ENCODE data around the gene NOC2L. TPM values are rescaled to one million over a fixed set of nuclear protein-coding genes. Genes with fewer than 3 reads are reported as not detected.

NOC2L gene
- total RNA-seq = 10 to 100 TPM; 57.9 to 80.2 (median 60.4) TPM

GRCh38 chr1:958823-959730 is at the start of gene NOC2L:
Gene NOC2L (minus strand): TSS chr1:959256. CDS start chr1:959240, 16 bp downstream.
- peak; percentile 41 for DNase-seq
- intact Hi-C loops (cut with DNase I) = no loop called here
- peaks cover 0 to 6% (median 0%) of the 10 kb centered on the region in 4 donors for H3K27me3 ChIP-seq
- H3K9me3 ChIP-seq = no peaks in the 10 kb centered on the region
- TF ChIP-seq POLR2A (IDR thresholded peaks at IDR 0.05) = peak in 2 of 4 donors; percentile 13 to 43
- peak in 1 of 6 experiments; percentile 14 for TF ChIP-seq CTCF (IDR thresholded peaks at IDR 0.05)
- peaks cover 26 to 63% (median 35%) of the 10 kb centered on the region in 3 donors for H3K4me1 ChIP-seq
- H3K27ac ChIP-seq = peak within 1 kb of the TSS; percentile 70 to 83 (median 78)
- WGBS, 2 donors = 0% methylated on average over 3 to 9 of the region's 101 CpGs
- peak within 1 kb of the TSS; percentile 80 to 99 (median 90) for H3K4me3 ChIP-seq
- H3K36me3 ChIP-seq = peaks cover 26 to 57% (median 37%) of the 10 kb centered on the region in 3 donors

- TF ChIP-seq CTCF (IDR thresholded peaks at IDR 0.05) = no peak
- no peak for TF ChIP-seq POLR2A (IDR thresholded peaks at IDR 0.05)
- Histone ChIP-seq H3K4me3 (no peak overlapping the region), H3K36me3 (no peaks in the 10 kb centered on the region), H3K9me3 (no peaks in the 10 kb centered on the region), H3K4me1 (peaks cover 12 to 40% (median 26%) of the 10 kb centered on the region in 3 donors), H3K27ac (no peak overlapping the region), H3K27me3 (peaks cover 0 to 58% (median 0%) of the 10 kb centered on the region in 4 donors)
- DNase-seq = no peak
- 49 to 61% methylated on average over 8 to 12 of the region's 37 CpGs for WGBS, 2 donors
- intact Hi-C loops (cut with DNase I) = no loop called here
These were observed 47.5 kb upstream of the NOC2L start for GRCh38 chr1:1006305-1007159.

- no peak overlapping the region for H3K4me3 ChIP-seq
- TF ChIP-seq POLR2A (IDR thresholded peaks at IDR 0.05) (no peak), CTCF (IDR thresholded peaks at IDR 0.05) (no peak)
- no peaks in the 10 kb centered on the region for H3K9me3 ChIP-seq
- H3K27ac ChIP-seq = no peak overlapping the region
- H3K27me3 ChIP-seq = peaks cover 0 to 65% (median 0%) of the 10 kb centered on the region in 4 donors
- intact Hi-C loops (cut with DNase I) = no loop called here
- no CpG with 5 or more reads among the region's 23 CpGs for WGBS, 2 donors
- H3K36me3 ChIP-seq = no peaks in the 10 kb centered on the region
- DNase-seq = no peak
- H3K4me1 ChIP-seq = peaks cover 17 to 47% (median 30%) of the 10 kb centered on the region in 3 donors
These were observed 46.8 kb upstream of the NOC2L start for GRCh38 chr1:1005774-1006304.

- DNase-seq = no peak
- intact Hi-C loops (cut with DNase I) = no loop called here
- WGBS, 2 donors = 46 to 50% methylated on average over 12 of the region's 21 CpGs
- Histone ChIP-seq H3K4me1 (peaks cover 25 to 55% (median 31%) of the 10 kb centered on the region in 3 donors), H3K4me3 (no peak overlapping the region), H3K27me3 (peaks cover 0 to 73% (median 0%) of the 10 kb centered on the region in 4 donors), H3K36me3 (no peaks in the 10 kb centered on the region), H3K27ac (no peak overlapping the region), H3K9me3 (no peaks in the 10 kb centered on the region)
- TF ChIP-seq POLR2A (IDR thresholded peaks at IDR 0.05) (no peak), CTCF (IDR thresholded peaks at IDR 0.05) (no peak)
These were observed 46.0 kb upstream of the NOC2L start for GRCh38 chr1:1004780-1005697.
